Measurements from ENCODE around the gene IL3RA.

The IL3RA gene

DNA sequence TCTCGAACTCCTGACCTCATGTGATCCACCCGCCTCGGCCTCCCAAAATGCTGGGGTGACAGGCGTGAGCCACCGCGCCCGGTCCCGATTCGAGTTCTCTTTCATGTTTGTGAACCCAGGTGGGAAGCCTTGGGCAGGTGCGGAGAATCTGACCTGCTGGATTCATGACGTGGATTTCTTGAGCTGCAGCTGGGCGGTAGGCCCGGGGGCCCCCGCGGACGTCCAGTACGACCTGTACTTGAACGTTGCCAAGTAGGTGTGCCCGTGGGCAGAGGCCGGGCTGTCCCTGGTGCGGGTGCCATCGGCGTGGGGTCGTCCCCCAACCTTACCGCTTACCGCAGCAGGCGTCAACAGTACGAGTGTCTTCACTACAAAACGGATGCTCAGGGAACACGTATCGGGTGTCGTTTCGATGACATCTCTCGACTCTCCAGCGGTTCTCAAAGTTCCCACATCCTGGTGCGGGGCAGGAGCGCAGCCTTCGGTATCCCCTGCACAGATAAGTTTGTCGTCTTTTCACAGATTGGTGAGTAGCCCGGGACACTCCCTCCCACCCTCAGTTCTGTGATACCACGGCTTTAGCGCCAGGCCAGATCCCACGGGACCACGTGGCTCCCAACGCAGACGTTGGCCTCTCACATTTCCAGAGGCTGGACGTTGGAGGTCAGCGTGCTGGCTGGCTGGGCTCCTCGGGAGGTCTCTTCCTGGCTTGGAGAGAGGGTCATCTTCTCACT is 15.6 kb downstream of the IL3RA start:
- no peaks in the 10 kb centered on the region for H3K36me3 ChIP-seq (ENCODE audit: low read length)
- TF ChIP-seq, protein P1, sequence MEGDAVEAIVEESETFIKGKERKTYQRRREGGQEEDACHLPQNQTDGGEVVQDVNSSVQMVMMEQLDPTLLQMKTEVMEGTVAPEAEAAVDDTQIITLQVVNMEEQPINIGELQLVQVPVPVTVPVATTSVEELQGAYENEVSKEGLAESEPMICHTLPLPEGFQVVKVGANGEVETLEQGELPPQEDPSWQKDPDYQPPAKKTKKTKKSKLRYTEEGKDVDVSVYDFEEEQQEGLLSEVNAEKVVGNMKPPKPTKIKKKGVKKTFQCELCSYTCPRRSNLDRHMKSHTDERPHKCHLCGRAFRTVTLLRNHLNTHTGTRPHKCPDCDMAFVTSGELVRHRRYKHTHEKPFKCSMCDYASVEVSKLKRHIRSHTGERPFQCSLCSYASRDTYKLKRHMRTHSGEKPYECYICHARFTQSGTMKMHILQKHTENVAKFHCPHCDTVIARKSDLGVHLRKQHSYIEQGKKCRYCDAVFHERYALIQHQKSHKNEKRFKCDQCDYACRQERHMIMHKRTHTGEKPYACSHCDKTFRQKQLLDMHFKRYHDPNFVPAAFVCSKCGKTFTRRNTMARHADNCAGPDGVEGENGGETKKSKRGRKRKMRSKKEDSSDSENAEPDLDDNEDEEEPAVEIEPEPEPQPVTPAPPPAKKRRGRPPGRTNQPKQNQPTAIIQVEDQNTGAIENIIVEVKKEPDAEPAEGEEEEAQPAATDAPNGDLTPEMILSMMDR (IDR thresholded peaks at IDR 0.05; ENCODE audit: insufficient read depth, low read length, poor library complexity, severe bottlenecking) = no peak
- no peak for TF ChIP-seq EZH2phosphoT487 (conservative IDR thresholded peaks at IDR 0.05; ENCODE audit: low read length)
- no peaks in the 10 kb centered on the region for H4K20me1 ChIP-seq (ENCODE audit: low read depth, low read length)
- H3K27me3 ChIP-seq (ENCODE audit: low read length) = no peaks in the 10 kb centered on the region
- no peaks in the 10 kb centered on the region for H3K79me2 ChIP-seq (ENCODE audit: insufficient read depth, low read length)
- no peak overlapping the region for H2AFZ ChIP-seq (ENCODE audit: low read depth, low read length, severe bottlenecking)
- no peak overlapping the region for H3K4me2 ChIP-seq (ENCODE audit: low read depth, low read length, poor library complexity, severe bottlenecking)
- no peak overlapping the region for H3K4me3 ChIP-seq (ENCODE audit: insufficient read depth, low read length, poor library complexity, severe bottlenecking)
- H3K27ac ChIP-seq (ENCODE audit: low read depth, low read length) = no peak overlapping the region
- no peaks in the 10 kb centered on the region for H3F3A ChIP-seq (ENCODE audit: insufficient read depth)
- H3K9me2 ChIP-seq (replicated peaks; ENCODE audit: insufficient read depth, low read length) = no peaks in the 10 kb centered on the region
- no peaks in the 10 kb centered on the region for H3K9me3 ChIP-seq (ENCODE audit: insufficient read depth, low read length)
- no peak overlapping the region for H3K9ac ChIP-seq (ENCODE audit: low read length)

DNA sequence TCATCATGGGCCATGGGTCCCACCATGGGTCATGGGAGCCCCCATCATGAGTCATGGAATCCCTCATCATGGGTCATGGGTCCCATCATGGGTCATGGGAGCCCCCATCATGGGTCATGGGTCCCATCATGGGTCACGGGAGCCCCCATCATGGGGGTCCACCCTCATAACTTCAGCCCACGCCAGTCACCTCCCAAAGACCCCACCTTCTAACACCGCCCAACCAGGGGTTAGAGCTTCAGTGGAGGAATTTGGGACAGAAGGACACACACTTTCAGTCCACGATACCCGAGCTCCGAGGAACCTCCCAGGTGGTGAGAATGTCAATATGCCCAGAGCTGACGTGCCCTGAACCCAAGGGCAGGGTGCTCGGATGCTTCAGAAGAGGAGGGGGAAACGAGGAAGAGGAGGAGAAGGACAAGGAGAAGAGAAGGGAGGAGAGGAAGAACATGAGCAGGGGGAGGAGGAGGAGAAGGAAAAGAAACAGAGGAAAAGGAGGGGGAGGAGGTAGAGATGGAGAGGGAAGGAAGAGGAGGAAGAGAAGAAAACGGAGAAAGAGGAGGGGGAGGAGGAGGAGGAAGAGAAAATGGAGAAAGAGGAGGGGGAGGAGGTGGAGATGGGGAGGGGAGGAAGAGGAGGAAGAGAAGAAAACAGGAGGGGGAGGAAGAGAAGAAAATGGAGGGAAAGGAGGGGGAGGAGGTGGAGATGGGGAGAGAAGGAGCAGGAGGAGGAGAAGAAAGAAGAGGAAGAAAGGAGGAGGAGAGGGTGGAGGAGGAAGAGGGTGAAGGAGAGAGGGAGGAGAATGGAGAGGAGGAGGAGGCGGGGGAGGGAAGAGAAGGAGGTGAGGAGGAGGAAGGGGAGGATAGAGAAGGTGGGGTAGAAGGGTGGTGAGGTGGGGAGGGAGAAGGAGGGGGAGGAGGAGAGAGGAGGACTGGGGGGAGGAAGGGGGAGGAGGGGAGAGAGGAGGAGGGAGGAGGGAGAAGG is 17.7 kb downstream of the IL3RA start:
- no peak overlapping the region for H3K4me2 ChIP-seq (ENCODE audit: low read depth, low read length, poor library complexity, severe bottlenecking)
- H3K79me2 ChIP-seq (ENCODE audit: insufficient read depth, low read length) = no peaks in the 10 kb centered on the region
- no peak overlapping the region for H3K27ac ChIP-seq (ENCODE audit: low read depth, low read length)
- H2AFZ ChIP-seq (ENCODE audit: low read depth, low read length, severe bottlenecking) = no peak overlapping the region
- H3K4me3 ChIP-seq (ENCODE audit: insufficient read depth, low read length, poor library complexity, severe bottlenecking) = no peak overlapping the region
- no peak overlapping the region for H3K9ac ChIP-seq (ENCODE audit: low read length)
- TF ChIP-seq, protein P1 (IDR thresholded peaks at IDR 0.05; ENCODE audit: insufficient read depth, low read length, poor library complexity, severe bottlenecking) = no peak
- H3K9me3 ChIP-seq (ENCODE audit: insufficient read depth, low read length) = no peaks in the 10 kb centered on the region
- no peaks in the 10 kb centered on the region for H3K9me2 ChIP-seq (replicated peaks; ENCODE audit: insufficient read depth, low read length)
- no peaks in the 10 kb centered on the region for H4K20me1 ChIP-seq (ENCODE audit: low read depth, low read length)
- H3F3A ChIP-seq (ENCODE audit: insufficient read depth) = no peaks in the 10 kb centered on the region
- H3K36me3 ChIP-seq (ENCODE audit: low read length) = no peaks in the 10 kb centered on the region
- H3K27me3 ChIP-seq (ENCODE audit: low read length) = no peaks in the 10 kb centered on the region

DNA sequence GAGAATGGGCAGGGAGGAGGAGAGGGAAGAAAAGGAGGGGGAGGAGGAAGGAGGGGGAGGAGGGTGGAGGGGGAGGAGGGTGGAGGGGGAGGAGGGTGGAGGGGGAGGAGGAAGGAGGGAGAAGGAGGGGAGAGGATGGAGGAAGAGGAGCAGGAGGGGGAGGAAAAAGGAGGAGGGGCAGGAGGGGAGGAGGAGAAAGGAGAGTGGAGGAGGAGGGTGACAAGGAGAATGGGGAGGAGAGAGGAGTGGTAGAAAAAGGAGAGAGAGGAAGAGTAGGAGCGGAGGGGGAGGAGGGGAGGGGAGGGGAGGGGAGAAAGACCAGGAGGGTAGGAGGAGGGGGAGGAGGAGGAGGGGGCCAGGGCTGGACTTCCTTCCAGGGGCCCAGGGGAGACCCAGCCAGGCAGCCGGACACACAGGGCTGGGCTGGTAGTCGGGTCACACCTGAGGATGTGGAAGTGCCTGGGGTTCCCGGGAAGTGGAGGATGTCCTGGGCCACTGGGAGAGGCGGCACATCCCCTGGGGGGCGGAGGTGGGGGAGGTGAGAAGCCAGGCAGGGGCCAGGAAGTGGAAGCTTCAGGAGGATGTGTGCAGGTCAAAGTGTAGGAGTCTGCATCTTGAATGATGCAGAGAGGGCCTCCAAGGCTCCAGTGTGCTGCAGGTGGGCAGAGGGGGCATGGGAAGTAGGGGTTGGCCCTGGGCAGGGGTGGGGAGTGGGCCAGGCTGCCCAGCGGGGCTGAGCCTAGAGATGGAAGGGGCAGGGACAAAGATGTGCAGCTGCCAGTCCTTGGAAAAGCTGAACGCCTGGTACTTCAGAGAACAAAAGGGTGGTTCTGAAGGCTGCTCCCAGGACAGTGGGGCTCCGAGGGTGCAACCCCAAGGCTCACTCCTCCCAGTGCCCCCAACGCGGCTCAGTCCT is 18.8 kb downstream of the IL3RA start:
- no peak overlapping the region for H3K4me2 ChIP-seq (ENCODE audit: low read depth, low read length, poor library complexity, severe bottlenecking)
- H3K9ac ChIP-seq (ENCODE audit: low read length) = no peak overlapping the region
- H3K4me3 ChIP-seq (ENCODE audit: insufficient read depth, low read length, poor library complexity, severe bottlenecking) = no peak overlapping the region
- no peak for TF ChIP-seq EZH2phosphoT487 (conservative IDR thresholded peaks at IDR 0.05; ENCODE audit: low read length)
- TF ChIP-seq, protein P1 (IDR thresholded peaks at IDR 0.05; ENCODE audit: insufficient read depth, low read length, poor library complexity, severe bottlenecking) = no peak
- no peaks in the 10 kb centered on the region for H3K9me2 ChIP-seq (replicated peaks; ENCODE audit: insufficient read depth, low read length)
- no peaks in the 10 kb centered on the region for H3K36me3 ChIP-seq (ENCODE audit: low read length)
- no peaks in the 10 kb centered on the region for H3F3A ChIP-seq (ENCODE audit: insufficient read depth)
- no peaks in the 10 kb centered on the region for H4K20me1 ChIP-seq (ENCODE audit: low read depth, low read length)
- no peaks in the 10 kb centered on the region for H3K9me3 ChIP-seq (ENCODE audit: insufficient read depth, low read length)
- no peaks in the 10 kb centered on the region for H3K27me3 ChIP-seq (ENCODE audit: low read length)
- no peak overlapping the region for H3K27ac ChIP-seq (ENCODE audit: low read depth, low read length)
- no peak overlapping the region for H2AFZ ChIP-seq (ENCODE audit: low read depth, low read length, severe bottlenecking)
- no peaks in the 10 kb centered on the region for H3K79me2 ChIP-seq (ENCODE audit: insufficient read depth, low read length)
